ENCODE results near the gene TRIML1.
"Not testable (repeated sequence)": the region's sequence is repeated elsewhere in the genome, so short reads cannot be mapped to it uniquely, and the experiment has no call there.

Gene TRIML1

GRCh38 chr4:188154668-188155405 lies 15.6 kb downstream of the TRIML1 start:
- DNase-seq: no peak

GRCh38 chr4:188158336-188158735 lies 19.1 kb downstream of the TRIML1 start:
- DNase-seq: no peak

GRCh38 chr4:188159513-188160226 lies 20.4 kb downstream of the TRIML1 start:
- DNase-seq: not testable (repeated sequence)

GRCh38 chr4:188160406-188160805 lies 21.2 kb downstream of the TRIML1 start:
- DNase-seq: no peak

- DNase-seq: no peak
These were observed 21.9 kb downstream of the TRIML1 start for GRCh38 chr4:188161167-188161566.

GRCh38 chr4:188162698-188163097 lies 23.5 kb downstream of the TRIML1 start:
- DNase-seq: no peak

GRCh38 chr4:188168726-188169373 lies 29.6 kb downstream of the TRIML1 start:
- no peak for DNase-seq

GRCh38 chr4:188171551-188171950 lies 32.3 kb downstream of the TRIML1 start:
- DNase-seq: no peak

- no peak for DNase-seq
These were observed 36.0 kb downstream of the TRIML1 start for GRCh38 chr4:188175288-188175687.

- no peak for DNase-seq
These were observed 38.9 kb downstream of the TRIML1 start for GRCh38 chr4:188177997-188178675.

- DNase-seq: no peak
These were observed 39.6 kb downstream of the TRIML1 start for GRCh38 chr4:188178806-188179205.

GRCh38 chr4:188187106-188187505 lies 47.9 kb downstream of the TRIML1 start:
- DNase-seq: no peak

- no peak for DNase-seq
These were observed 51.2 kb downstream of the TRIML1 start for GRCh38 chr4:188190461-188190860.

GRCh38 chr4:188194421-188194820 lies 55.2 kb downstream of the TRIML1 start:
- no peak for DNase-seq

GRCh38 chr4:188195389-188195985 lies 56.2 kb downstream of the TRIML1 start:
- DNase-seq: no peak

GRCh38 chr4:188196134-188196735 lies 57.0 kb downstream of the TRIML1 start:
- no peak for DNase-seq
